Measurements from ENCODE around the gene DENND4A.
"Not testable (repeated sequence)": the region's sequence is repeated elsewhere in the genome, so short reads cannot be mapped to it uniquely, and the experiment has no call there.

The DENND4A gene

GRCh38 chr15:65623103-65623502 lies 169.0 kb downstream of the DENND4A start:
- no peaks in the 10 kb centered on the region for H3K4me1 ChIP-seq (ENCODE audit: control insufficient read depth, insufficient read depth, low read length)
- H3K27ac ChIP-seq (ENCODE audit: low read depth, low read length), result no peak overlapping the region
- H3K4me3 ChIP-seq (ENCODE audit: low read length), result no peak overlapping the region
- no peaks in the 10 kb centered on the region for H3K27me3 ChIP-seq (ENCODE audit: control insufficient read depth, insufficient read depth, low read length)
- H3K9ac ChIP-seq (ENCODE audit: low read length), result no peak overlapping the region
- no peaks in the 10 kb centered on the region for H3K36me3 ChIP-seq (ENCODE audit: control insufficient read depth, insufficient read depth, low read length)

GRCh38 chr15:65621638-65622037 lies 170.5 kb downstream of the DENND4A start, which contains the start of gene SLC24A1:
Gene SLC24A1, plus strand, starts transcription at chr15:65621938. Its CDS starts 2,143 bp downstream, at chr15:65624081.
- H3K4me1 ChIP-seq (ENCODE audit: control insufficient read depth, insufficient read depth, low read length), result no peaks in the 10 kb centered on the region
- no peak within 1 kb of the TSS for H3K9ac ChIP-seq (ENCODE audit: low read length)
- no peaks in the 10 kb centered on the region for H3K27me3 ChIP-seq (ENCODE audit: control insufficient read depth, insufficient read depth, low read length)
- no peaks in the 10 kb centered on the region for H3K36me3 ChIP-seq (ENCODE audit: control insufficient read depth, insufficient read depth, low read length)
- H3K4me3 ChIP-seq (ENCODE audit: low read length), result no peak within 1 kb of the TSS
- H3K27ac ChIP-seq (ENCODE audit: low read depth, low read length), result no peak within 1 kb of the TSS

DNA sequence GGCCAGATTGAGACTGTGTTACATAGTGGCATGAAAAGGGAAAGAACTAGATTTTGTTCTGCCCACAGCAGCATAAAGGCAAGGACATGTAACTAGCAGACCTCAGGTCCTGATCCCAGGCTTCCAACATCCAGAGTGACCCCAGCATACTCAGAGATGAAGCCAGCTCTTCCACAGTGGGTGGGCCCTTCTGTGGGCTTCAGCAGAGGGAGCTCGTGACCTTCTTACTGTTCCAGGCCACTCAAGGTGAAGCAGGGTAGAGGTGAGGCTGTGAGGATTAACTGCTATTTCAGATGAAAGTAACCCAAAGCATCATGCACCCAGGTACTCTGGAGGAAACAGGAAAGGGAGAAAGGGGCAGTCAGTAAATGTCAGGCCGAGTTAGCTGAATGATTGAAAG lies 171.3 kb downstream of the DENND4A start:
- H3K9ac ChIP-seq (ENCODE audit: low read length), result no peak overlapping the region
- H3K4me1 ChIP-seq (ENCODE audit: control insufficient read depth, insufficient read depth, low read length), result no peaks in the 10 kb centered on the region
- no peak overlapping the region for H3K27ac ChIP-seq (ENCODE audit: low read depth, low read length)
- no peaks in the 10 kb centered on the region for H3K36me3 ChIP-seq (ENCODE audit: control insufficient read depth, insufficient read depth, low read length)
- no peaks in the 10 kb centered on the region for H3K27me3 ChIP-seq (ENCODE audit: control insufficient read depth, insufficient read depth, low read length)
- H3K4me3 ChIP-seq (ENCODE audit: low read length), result no peak overlapping the region

- no peak overlapping the region for H3K9ac ChIP-seq (ENCODE audit: low read length)
- no peaks in the 10 kb centered on the region for H3K27me3 ChIP-seq (ENCODE audit: control insufficient read depth, insufficient read depth, low read length)
- no peaks in the 10 kb centered on the region for H3K4me1 ChIP-seq (ENCODE audit: control insufficient read depth, insufficient read depth, low read length)
- H3K4me3 ChIP-seq (ENCODE audit: low read length), result no peak overlapping the region
- no peaks in the 10 kb centered on the region for H3K36me3 ChIP-seq (ENCODE audit: control insufficient read depth, insufficient read depth, low read length)
- no peak overlapping the region for H3K27ac ChIP-seq (ENCODE audit: low read depth, low read length)
Observed at GRCh38 chr15:65619626-65620290, 172.3 kb downstream of the DENND4A start.

- no peak overlapping the region for H3K27ac ChIP-seq (ENCODE audit: low read depth, low read length)
- no peak overlapping the region for H3K4me3 ChIP-seq (ENCODE audit: low read length)
- no peaks in the 10 kb centered on the region for H3K27me3 ChIP-seq (ENCODE audit: control insufficient read depth, insufficient read depth, low read length)
- no peaks in the 10 kb centered on the region for H3K36me3 ChIP-seq (ENCODE audit: control insufficient read depth, insufficient read depth, low read length)
- H3K9ac ChIP-seq (ENCODE audit: low read length), result no peak overlapping the region
- no peaks in the 10 kb centered on the region for H3K4me1 ChIP-seq (ENCODE audit: control insufficient read depth, insufficient read depth, low read length)
Observed at GRCh38 chr15:65618560-65619109, 173.5 kb downstream of the DENND4A start.

- H3K27me3 ChIP-seq (ENCODE audit: control insufficient read depth, insufficient read depth, low read length); H3K4me1 ChIP-seq (ENCODE audit: control insufficient read depth, insufficient read depth, low read length); H3K4me3 ChIP-seq (ENCODE audit: low read length); H3K9ac ChIP-seq (ENCODE audit: low read length); H3K27ac ChIP-seq (ENCODE audit: low read depth, low read length); H3K36me3 ChIP-seq (ENCODE audit: control insufficient read depth, insufficient read depth, low read length): not testable (repeated sequence)
Observed at GRCh38 chr15:65615887-65616286, 176.2 kb downstream of the DENND4A start.

DNA sequence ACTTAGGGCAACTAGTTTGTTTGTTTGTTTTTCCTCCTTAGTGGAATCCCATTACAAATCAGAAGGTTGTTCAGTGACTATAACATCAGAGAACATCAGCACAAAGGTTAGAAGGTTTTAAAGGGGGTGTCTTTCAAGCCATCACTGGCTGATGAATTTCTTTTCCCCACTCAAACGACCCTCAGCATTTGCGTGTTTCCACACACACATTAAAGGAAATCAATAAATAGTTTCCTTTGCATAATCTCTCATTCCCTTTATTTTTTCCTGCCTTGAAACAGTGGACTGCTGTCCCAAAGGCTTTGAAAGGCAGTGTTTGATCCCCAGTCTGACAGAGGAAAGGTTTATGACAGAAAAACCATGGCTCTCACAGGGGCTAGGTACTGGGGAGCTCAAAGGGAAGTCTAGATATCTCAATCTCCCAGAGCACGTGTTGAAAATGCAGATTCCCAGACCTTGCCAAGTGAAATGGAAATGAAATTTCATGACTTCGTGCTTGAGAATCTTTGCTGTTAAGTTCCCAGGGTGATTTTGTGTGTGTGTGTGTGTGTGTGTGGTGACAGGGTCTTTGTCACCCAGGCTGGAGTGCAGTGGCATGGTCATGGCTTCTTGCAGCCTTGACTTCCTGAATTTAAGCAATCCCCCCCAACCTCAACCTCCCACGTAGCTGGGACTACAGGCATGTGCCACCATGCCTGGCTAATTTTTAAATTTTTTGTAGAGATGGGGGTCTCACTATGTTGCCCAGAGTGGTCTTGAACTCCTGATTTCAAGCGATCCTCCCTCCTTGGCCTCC lies 178.9 kb downstream of the DENND4A start:
- Histone ChIP-seq H3K4me1 (ENCODE audit: control insufficient read depth, insufficient read depth, low read length) (peaks cover 9% of the 10 kb centered on the region), H3K27ac (ENCODE audit: low read depth, low read length) (no peak overlapping the region), H3K36me3 (ENCODE audit: control insufficient read depth, insufficient read depth, low read length) (no peaks in the 10 kb centered on the region), H3K4me3 (ENCODE audit: low read length) (no peak overlapping the region), H3K27me3 (ENCODE audit: control insufficient read depth, insufficient read depth, low read length) (no peaks in the 10 kb centered on the region), H3K9ac (ENCODE audit: low read length) (no peak overlapping the region)

DNA sequence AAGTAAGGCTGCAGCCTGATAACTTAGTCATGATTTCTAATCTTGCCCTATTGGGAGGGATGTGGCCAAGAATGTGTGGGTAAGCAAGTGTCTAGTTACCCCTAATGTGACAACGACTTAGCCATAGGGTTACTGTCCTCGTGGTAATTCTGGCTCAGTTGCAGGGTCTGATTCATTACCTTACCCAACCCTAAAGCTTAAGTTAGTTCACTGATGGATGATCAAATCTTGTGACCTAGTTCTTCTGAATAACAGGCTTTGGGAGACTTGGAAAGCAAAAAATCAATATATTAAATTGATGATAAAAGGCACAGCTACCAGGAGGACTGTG lies 179.5 kb downstream of the DENND4A start:
- Histone ChIP-seq H3K4me3 (ENCODE audit: low read length) (no peak overlapping the region), H3K27me3 (ENCODE audit: control insufficient read depth, insufficient read depth, low read length) (no peaks in the 10 kb centered on the region), H3K27ac (ENCODE audit: low read depth, low read length) (no peak overlapping the region), H3K4me1 (ENCODE audit: control insufficient read depth, insufficient read depth, low read length) (peaks cover 9% of the 10 kb centered on the region), H3K9ac (ENCODE audit: low read length) (no peak overlapping the region), H3K36me3 (ENCODE audit: control insufficient read depth, insufficient read depth, low read length) (no peaks in the 10 kb centered on the region)

DNA sequence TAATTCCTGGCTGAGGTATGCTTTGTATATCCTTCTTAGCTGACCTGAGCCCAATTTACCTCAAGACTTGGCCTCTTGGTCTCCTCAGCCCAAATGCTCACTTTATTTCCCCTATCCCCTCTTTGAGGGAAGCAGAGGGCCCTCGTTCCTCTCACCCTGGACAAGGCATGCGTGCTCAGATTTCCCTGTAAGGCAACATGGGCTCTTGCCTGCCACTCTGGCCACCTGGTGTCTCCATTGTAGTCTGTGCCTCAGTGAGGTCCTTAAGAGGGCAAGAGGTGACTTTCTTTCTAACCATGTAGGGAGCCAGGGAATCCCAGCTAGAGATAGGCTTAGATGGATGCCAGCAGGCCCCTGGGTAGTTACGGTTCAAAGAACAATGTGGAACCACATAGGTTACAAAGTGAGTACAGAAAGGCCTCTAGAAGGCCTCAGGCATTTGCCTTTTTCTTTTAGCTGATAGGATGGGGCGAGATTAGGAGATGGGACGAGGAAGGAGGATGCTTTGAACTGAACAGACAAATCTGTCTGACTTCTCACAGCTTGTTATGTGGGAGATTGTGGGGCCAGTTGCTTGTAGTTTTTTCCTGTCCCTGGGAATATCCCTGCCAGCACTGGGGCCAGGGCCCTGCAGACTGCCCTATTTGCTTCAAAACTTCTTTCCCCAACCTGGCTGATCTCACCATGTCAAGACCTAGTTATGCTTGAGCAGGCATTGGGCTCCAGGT lies 180.0 kb downstream of the DENND4A start:
- peaks cover 9% of the 10 kb centered on the region for H3K4me1 ChIP-seq (ENCODE audit: control insufficient read depth, insufficient read depth, low read length)
- peak overlapping the region; percentile 92 for H3K9ac ChIP-seq (ENCODE audit: low read length)
- no peaks in the 10 kb centered on the region for H3K27me3 ChIP-seq (ENCODE audit: control insufficient read depth, insufficient read depth, low read length)
- peak overlapping the region; percentile 94 for H3K4me3 ChIP-seq (ENCODE audit: low read length)
- peak overlapping the region; percentile 98 for H3K27ac ChIP-seq (ENCODE audit: low read depth, low read length)
- no peaks in the 10 kb centered on the region for H3K36me3 ChIP-seq (ENCODE audit: control insufficient read depth, insufficient read depth, low read length)

DNA sequence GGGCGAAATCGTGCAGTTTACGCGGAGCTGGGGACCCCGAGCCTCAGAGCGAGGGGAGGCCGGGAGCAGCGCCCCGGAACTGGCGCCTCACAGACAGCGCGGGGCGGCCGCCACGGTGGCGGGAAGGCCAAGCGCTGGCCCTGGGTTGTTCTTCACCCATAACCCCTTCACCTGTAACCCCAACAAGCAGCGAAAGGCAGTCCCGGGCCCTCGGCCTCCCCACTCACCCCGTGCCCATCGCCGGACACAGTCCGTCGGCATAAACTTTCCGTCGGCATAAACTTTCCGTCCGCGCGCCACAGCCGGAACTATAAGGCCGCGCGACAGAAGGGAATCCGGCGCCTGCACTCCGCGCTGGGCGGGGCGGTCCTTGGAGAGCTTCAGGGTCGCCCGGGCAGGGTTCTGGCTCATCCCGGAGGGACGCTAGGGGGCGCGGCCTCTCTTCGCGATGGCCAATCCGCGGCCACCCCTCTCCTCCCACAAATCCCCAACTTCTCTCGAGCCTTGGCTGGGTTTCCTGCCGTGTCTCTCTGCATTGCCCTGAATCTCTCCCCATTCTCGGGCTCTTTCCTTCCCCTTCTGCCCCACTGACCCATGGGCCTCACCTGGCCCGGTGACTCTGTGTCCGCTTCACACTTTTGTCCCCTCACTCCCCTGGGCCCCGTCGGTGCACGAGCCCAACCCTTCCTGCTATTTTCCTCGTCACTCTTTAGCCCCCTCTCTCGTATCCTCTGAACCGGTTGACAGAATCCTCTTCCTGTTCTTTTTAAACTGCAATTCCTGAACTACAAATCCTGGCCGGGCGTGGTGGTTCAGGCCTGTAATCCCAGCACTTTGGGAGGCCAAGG lies 181.0 kb downstream of the DENND4A start, which contains the start of gene INTS14:
Gene INTS14 (minus strand): TSS at position 261 of the 848 bp plus-strand sequence. CDS start 3,751 bp downstream, outside the sequence.
- Histone ChIP-seq H3K4me3 (ENCODE audit: low read length) (peak within 1 kb of the TSS; percentile 94), H3K27ac (ENCODE audit: low read depth, low read length) (peak within 1 kb of the TSS; percentile 98), H3K27me3 (ENCODE audit: control insufficient read depth, insufficient read depth, low read length) (no peaks in the 10 kb centered on the region), H3K9ac (ENCODE audit: low read length) (peak within 1 kb of the TSS; percentile 92), H3K4me1 (ENCODE audit: control insufficient read depth, insufficient read depth, low read length) (peaks cover 9% of the 10 kb centered on the region), H3K36me3 (ENCODE audit: control insufficient read depth, insufficient read depth, low read length) (no peaks in the 10 kb centered on the region)

Data from rectal smooth muscle tissue (tissue), 1 donor.